Peyer's patch (tissue), 4 donors: ENCODE results near the gene MYBPC1.

Source experiments
- POLR2A ChIP-seq, 2 donors: fragments of 450-650 bp; IDR thresholded peaks; one replicate each; pipeline ENCODE4 v1.5.1; 2017; ENCODE audit warnings: antibody characterized with exemption in 2 of 2, mild to moderate bottlenecking in 2 of 2, moderate library complexity in 2 of 2
- TF ChIP-seq, protein P1 (sequence below), 6 experiments: fragments of 450-650 bp in 4 of 6; fragments of 200-600 bp in 2 of 6; sonication (generic) in 1 of 6; IDR thresholded peaks; one replicate each; pipeline ENCODE4 v1.5.1; 2017 to 2019; ENCODE audit warnings: antibody characterized with exemption in 6 of 6, mild to moderate bottlenecking in 3 of 6, moderate library complexity in 1 of 6

DNA sequence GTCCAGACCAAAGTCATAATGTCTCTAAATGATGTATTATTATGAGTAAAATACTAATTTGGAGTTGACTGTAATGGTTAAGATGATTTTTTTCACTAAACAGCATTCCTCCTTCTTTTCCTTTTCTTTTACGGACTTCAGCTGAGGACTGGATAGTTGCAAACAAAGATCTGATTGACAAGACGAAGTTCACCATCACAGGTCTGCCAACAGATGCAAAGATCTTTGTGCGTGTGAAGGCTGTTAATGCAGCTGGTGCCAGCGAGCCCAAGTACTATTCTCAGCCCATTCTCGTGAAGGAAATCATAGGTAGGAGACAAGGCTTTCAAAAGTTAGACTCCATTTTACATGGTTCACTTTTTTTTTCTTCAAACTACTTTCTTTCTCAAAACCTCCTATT is 72.8 kb downstream of the MYBPC1 start:
- TF ChIP-seq, protein P1, sequence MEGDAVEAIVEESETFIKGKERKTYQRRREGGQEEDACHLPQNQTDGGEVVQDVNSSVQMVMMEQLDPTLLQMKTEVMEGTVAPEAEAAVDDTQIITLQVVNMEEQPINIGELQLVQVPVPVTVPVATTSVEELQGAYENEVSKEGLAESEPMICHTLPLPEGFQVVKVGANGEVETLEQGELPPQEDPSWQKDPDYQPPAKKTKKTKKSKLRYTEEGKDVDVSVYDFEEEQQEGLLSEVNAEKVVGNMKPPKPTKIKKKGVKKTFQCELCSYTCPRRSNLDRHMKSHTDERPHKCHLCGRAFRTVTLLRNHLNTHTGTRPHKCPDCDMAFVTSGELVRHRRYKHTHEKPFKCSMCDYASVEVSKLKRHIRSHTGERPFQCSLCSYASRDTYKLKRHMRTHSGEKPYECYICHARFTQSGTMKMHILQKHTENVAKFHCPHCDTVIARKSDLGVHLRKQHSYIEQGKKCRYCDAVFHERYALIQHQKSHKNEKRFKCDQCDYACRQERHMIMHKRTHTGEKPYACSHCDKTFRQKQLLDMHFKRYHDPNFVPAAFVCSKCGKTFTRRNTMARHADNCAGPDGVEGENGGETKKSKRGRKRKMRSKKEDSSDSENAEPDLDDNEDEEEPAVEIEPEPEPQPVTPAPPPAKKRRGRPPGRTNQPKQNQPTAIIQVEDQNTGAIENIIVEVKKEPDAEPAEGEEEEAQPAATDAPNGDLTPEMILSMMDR (IDR thresholded peaks at IDR 0.05), result no peak
- TF ChIP-seq POLR2A (IDR thresholded peaks at IDR 0.05), result no peak
